AG04449 (cell line): ENCODE data around the gene EPB41.

Experiments
- CTCF ChIA-PET: fragments of 350-600 bp; formaldehyde crosslinking; extraction: SDS; loops from one replicate; lab custom pipeline; 2021; ENCODE audit warnings: antibody characterized with exemption; lab: Yijun Ruan, JAX
- POLR2A ChIA-PET: fragments of 400-600, 350-600 bp; formaldehyde crosslinking; extraction: SDS; loops from one replicate; lab custom pipeline; 2020; ENCODE audit warnings: antibody characterized with exemption, inconsistent platforms; lab: Yijun Ruan, JAX
- DNase-seq: peaks from one replicate; pipeline ENCODE4 v3.0.0-alpha.2; 2010; ENCODE audit warnings: low read depth, low spot score
- H3K4me3 ChIP-seq: 2 replicates; pipeline ENCODE4 v1.5.1; 2011; ENCODE audit warnings: low read depth, mild to moderate bottlenecking, control low read depth, low read length
- CTCF ChIP-seq: IDR thresholded peaks from one replicate; pipeline ENCODE4 v1.5.1; 2011; ENCODE audit warnings: mild to moderate bottlenecking, moderate library complexity, low read length, control low read depth, inconsistent platforms; ENCODE audit not compliant: insufficient read depth; ENCODE audit errors: missing control alignments

Gene EPB41

DNA sequence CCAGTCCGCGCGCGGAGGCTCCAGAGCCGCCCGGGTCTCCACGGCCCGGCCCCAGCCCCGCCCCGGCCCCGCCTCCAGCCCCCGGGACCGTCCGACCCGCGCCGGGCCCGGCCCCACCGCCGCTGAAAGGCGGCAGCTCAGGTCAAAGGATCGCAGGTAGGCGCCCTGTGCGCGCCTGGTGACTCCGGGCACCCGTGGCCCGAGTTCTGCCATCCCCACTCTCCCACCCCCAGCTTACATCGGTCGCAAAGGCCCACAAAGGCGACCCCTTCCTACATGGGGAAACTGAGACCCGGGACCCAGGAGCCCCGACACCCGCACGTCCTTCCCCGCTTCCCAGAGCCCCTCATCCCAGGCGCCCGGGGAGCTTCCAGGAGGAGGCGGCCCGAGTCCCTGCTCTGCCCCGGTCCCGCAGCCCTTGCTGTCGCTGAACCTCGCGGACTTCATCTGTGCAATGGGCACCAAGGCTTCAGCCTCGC lies 209.6 kb downstream of the EPB41 start, which contains the start of gene TMEM200B:
Gene TMEM200B, minus strand, starts transcription at position 17 of the 479 bp plus-strand sequence. CDS start 2,075 bp downstream, outside the sequence.
- TF ChIP-seq CTCF, result no peak
- CTCF ChIA-PET, result interaction anchor here (0.8 to 8.1 kb wide), 17 partner anchors 11 to 242 kb away, joined by 3 to 105 read pairs (median 5); partner anchors contain the start of gene SRSF4
- H3K4me3 ChIP-seq, result peak within 1 kb of the TSS; percentile 73
- DNase-seq, result no peak
- POLR2A ChIA-PET, result interaction anchor here (0.6 to 2.0 kb wide), 4 partner anchors 9 to 73 kb away, joined by 3 to 7 read pairs (median 6); partner anchors contain the start of gene SRSF4

DNA sequence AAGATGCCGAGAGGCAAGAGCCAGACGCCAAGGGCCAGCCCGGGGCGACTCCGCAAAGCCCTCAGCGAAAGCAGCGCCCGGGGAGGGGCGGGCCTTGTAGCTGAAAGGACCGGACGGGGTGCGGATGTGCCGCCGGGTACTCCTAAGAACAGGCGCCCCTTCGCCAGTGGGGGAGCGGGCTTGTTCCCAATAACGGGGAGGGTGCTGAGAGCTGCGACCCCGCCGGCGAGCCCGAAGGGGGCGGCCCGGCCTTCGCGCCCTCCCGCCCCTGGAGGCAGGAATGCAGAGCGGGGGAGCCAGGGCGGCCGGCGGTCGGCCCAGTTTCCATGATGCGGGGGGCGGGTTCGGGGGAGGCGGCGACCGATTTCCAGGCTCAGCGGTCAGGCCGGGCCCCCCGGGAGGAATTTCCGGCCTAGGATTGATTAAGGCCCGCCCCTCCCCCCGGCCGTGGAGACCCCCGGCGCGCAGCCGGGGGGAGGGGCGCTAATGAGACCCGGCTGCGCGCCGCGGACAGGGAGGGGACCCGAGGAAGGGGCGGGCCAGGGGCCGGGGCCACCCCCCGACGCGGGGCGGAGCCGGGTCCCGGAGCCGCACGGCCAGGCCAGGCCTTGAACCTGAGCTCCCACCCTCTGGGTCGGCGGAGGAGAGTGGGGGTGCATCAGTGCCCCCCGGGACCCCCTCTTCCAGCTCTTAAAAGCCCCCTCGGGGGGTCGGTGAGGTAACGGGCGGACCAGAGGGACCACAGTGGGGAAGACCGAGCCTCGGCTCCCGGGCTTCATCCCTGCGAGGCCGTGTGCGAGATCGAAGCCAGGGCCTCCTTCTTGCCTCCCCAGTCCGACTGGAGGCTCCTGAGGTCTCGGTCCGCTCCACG lies 210.2 kb downstream of the EPB41 start:
- DNase-seq, result no peak
- ChIA-PET POLR2A (interaction anchor here (0.6 to 2.0 kb wide), 4 partner anchors 9 to 72 kb away, joined by 3 to 7 read pairs (median 6); partner anchors contain the start of gene SRSF4), CTCF (interaction anchor here (0.6 to 8.1 kb wide), 19 partner anchors 9 to 238 kb away, joined by 3 to 105 read pairs (median 5); partner anchors contain the start of gene SRSF4)
- peak; percentile 91 for TF ChIP-seq CTCF
- H3K4me3 ChIP-seq, result peak overlapping the region; percentile 73

- TF ChIP-seq CTCF, result no peak
- ChIA-PET POLR2A (interaction anchor here (1.3 to 2.0 kb wide), 2 partner anchors 20 to 57 kb away, joined by 6 to 7 read pairs; partner anchors contain the start of gene SRSF4), CTCF (interaction anchor here (0.6 to 8.1 kb wide), 14 partner anchors 10 to 239 kb away, joined by 3 to 105 read pairs (median 7); partner anchors contain the start of gene SRSF4)
- peak overlapping the region; percentile 73 for H3K4me3 ChIP-seq
- no peak for DNase-seq
These were observed 210.9 kb downstream of the EPB41 start for GRCh38 chr1:29125237-29125641.

GRCh38 chr1:29125788-29126187 lies 211.4 kb downstream of the EPB41 start:
- ChIA-PET POLR2A (no interaction called here), CTCF (interaction anchor here (1.4 to 8.1 kb wide), 7 partner anchors 10 to 74 kb away, joined by 5 to 105 read pairs (median 10); partner anchors contain the start of gene SRSF4)
- H3K4me3 ChIP-seq, result no peak overlapping the region
- DNase-seq, result no peak
- no peak for TF ChIP-seq CTCF

GRCh38 chr1:29126198-29126597 lies 211.8 kb downstream of the EPB41 start:
- DNase-seq, result no peak
- no peak for TF ChIP-seq CTCF
- no peak overlapping the region for H3K4me3 ChIP-seq
- CTCF ChIA-PET, result interaction anchor here (0.7 to 8.1 kb wide), 2 partner anchors 74 to 149 kb away, joined by 3 to 105 read pairs; no protein-coding TSS in a partner anchor
- POLR2A ChIA-PET, result interaction anchor here (1.2 kb wide), 1 partner anchor 14 kb away, joined by 3 read pairs; no protein-coding TSS in a partner anchor
